ENCODE results near the gene CARHSP1. TPM values are rescaled to one million over a fixed set of nuclear protein-coding genes. Genes with fewer than 3 reads are reported as not detected.
"Not testable (repeated sequence)": the region's sequence is repeated elsewhere in the genome, so short reads cannot be mapped to it uniquely, and the experiment has no call there.

The CARHSP1 gene
- total RNA-seq = 113 and 140 TPM in 2 replicates
- 164 and 167 TPM in 2 replicates for polyA plus RNA-seq

- peak within 1 kb of the TSS; percentile 91 for H2AFZ ChIP-seq
- peak within 1 kb of the TSS; percentile 87 for H3K4me2 ChIP-seq
- TF ChIP-seq EZH2phosphoT487 (IDR thresholded peaks at IDR 0.05; ENCODE audit: low read depth, severe bottlenecking, unreplicated experiment) (no peak), EZH2 (IDR thresholded peaks at IDR 0.05; ENCODE audit: borderline replicate concordance) (no peak)
- TF ChIP-seq, protein P1, sequence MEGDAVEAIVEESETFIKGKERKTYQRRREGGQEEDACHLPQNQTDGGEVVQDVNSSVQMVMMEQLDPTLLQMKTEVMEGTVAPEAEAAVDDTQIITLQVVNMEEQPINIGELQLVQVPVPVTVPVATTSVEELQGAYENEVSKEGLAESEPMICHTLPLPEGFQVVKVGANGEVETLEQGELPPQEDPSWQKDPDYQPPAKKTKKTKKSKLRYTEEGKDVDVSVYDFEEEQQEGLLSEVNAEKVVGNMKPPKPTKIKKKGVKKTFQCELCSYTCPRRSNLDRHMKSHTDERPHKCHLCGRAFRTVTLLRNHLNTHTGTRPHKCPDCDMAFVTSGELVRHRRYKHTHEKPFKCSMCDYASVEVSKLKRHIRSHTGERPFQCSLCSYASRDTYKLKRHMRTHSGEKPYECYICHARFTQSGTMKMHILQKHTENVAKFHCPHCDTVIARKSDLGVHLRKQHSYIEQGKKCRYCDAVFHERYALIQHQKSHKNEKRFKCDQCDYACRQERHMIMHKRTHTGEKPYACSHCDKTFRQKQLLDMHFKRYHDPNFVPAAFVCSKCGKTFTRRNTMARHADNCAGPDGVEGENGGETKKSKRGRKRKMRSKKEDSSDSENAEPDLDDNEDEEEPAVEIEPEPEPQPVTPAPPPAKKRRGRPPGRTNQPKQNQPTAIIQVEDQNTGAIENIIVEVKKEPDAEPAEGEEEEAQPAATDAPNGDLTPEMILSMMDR (IDR thresholded peaks at IDR 0.05; ENCODE audit: poor library complexity) = no peak
- peaks cover 43% of the 10 kb centered on the region for H3K4me1 ChIP-seq (ENCODE audit: insufficient read depth)
- no peaks in the 10 kb centered on the region for H3K9me3 ChIP-seq (ENCODE audit: low read depth)
- peak within 1 kb of the TSS; percentile 96 for H3K27ac ChIP-seq
- 1% methylated on average over 31 of the region's 83 CpGs for WGBS (ENCODE audit: low lambda C conversion rate, missing lambda C conversion rate)
- H3K27me3 ChIP-seq = no peaks in the 10 kb centered on the region
- H3K9me2 ChIP-seq (replicated peaks; ENCODE audit: insufficient read depth) = no peaks in the 10 kb centered on the region
- peak; percentile 96 for DNase-seq (ENCODE audit: low spot score)
- no peaks in the 10 kb centered on the region for H3K36me3 ChIP-seq (replicated peaks; ENCODE audit: insufficient read depth, low read depth)
- H4K20me1 ChIP-seq (ENCODE audit: insufficient read depth, poor library complexity, severe bottlenecking) = peaks cover 24% of the 10 kb centered on the region
- H3K79me2 ChIP-seq = peaks cover 51% of the 10 kb centered on the region
- peak within 1 kb of the TSS; percentile 100 for H3K4me3 ChIP-seq
Measured at GRCh38 chr16:8868416-8869211, at the start of gene CARHSP1. TSS of gene CARHSP1 (minus strand) at chr16:8869006. CDS start at chr16:8859328, 9,678 bp downstream.

- H3K4me1 ChIP-seq (ENCODE audit: insufficient read depth); H3K9me2 ChIP-seq (replicated peaks; ENCODE audit: insufficient read depth); H3K9me3 ChIP-seq (ENCODE audit: low read depth); H3K36me3 ChIP-seq (replicated peaks; ENCODE audit: insufficient read depth, low read depth); H3K27ac ChIP-seq; H3K27me3 ChIP-seq; H4K20me1 ChIP-seq (ENCODE audit: insufficient read depth, poor library complexity, severe bottlenecking); H3K4me3 ChIP-seq; H3K4me2 ChIP-seq; H2AFZ ChIP-seq; DNase-seq (ENCODE audit: low spot score): not testable (repeated sequence)
- WGBS (ENCODE audit: low lambda C conversion rate, missing lambda C conversion rate) = 96% methylated on average over 10 of the region's 10 CpGs
- peaks cover 63% of the 10 kb centered on the region for H3K79me2 ChIP-seq
Measured at GRCh38 chr16:8917336-8917735, 48.5 kb upstream of the CARHSP1 start.

GRCh38 chr16:8916541-8917225 lies 47.9 kb upstream of the CARHSP1 start:
- H4K20me1 ChIP-seq (ENCODE audit: insufficient read depth, poor library complexity, severe bottlenecking) = peaks cover 6% of the 10 kb centered on the region
- DNase-seq (ENCODE audit: low spot score) = no peak
- H3K36me3 ChIP-seq (replicated peaks; ENCODE audit: insufficient read depth, low read depth) = peaks cover 6% of the 10 kb centered on the region
- no peaks in the 10 kb centered on the region for H3K9me3 ChIP-seq (ENCODE audit: low read depth)
- H3K4me1 ChIP-seq (ENCODE audit: insufficient read depth) = peaks cover 4% of the 10 kb centered on the region
- no peak overlapping the region for H3K4me3 ChIP-seq
- no peak overlapping the region for H3K27ac ChIP-seq
- peaks cover 57% of the 10 kb centered on the region for H3K79me2 ChIP-seq
- H2AFZ ChIP-seq = no peak overlapping the region
- no peak for TF ChIP-seq EZH2phosphoT487 (IDR thresholded peaks at IDR 0.05; ENCODE audit: low read depth, severe bottlenecking, unreplicated experiment)
- TF ChIP-seq, protein P1 (IDR thresholded peaks at IDR 0.05; ENCODE audit: poor library complexity) = no peak
- TF ChIP-seq EZH2 (IDR thresholded peaks at IDR 0.05; ENCODE audit: borderline replicate concordance) = no peak
- no peaks in the 10 kb centered on the region for H3K9me2 ChIP-seq (replicated peaks; ENCODE audit: insufficient read depth)
- no peak overlapping the region for H3K4me2 ChIP-seq
- WGBS (ENCODE audit: low lambda C conversion rate, missing lambda C conversion rate) = 95% methylated on average over 5 of the region's 5 CpGs
- no peaks in the 10 kb centered on the region for H3K27me3 ChIP-seq

DNA sequence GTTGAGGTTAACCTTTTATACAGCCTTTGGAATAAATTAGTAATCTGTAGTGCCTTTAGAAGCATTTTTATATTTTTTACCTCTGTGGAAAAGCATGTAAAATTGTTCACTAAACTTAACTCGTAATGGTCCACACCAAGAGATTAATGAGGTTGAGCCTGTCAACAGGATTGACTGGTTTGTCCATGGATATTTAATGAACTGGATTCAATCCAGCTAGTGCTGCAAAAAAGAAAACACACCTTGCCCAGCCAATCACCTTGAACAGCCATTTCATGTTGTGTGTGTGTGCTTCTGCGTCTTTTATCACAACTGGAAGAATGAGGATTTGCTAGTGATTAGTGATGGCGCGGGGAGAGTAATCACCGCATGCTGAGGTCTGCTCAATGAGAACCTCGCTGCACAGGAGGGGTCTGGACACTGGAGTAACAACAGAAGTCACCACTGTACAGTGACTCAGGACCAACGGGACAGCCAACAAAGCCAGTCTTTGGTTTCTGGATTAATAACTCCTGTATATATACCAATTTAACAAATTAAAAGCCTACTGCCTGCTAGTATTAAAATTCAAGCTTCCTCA lies 47.0 kb upstream of the CARHSP1 start:
- Histone ChIP-seq H3K4me1 (ENCODE audit: insufficient read depth) (peaks cover 11% of the 10 kb centered on the region), H4K20me1 (ENCODE audit: insufficient read depth, poor library complexity, severe bottlenecking) (peaks cover 13% of the 10 kb centered on the region), H3K4me2 (no peak overlapping the region), H3K27me3 (no peaks in the 10 kb centered on the region), H3K4me3 (no peak overlapping the region), H3K9me3 (ENCODE audit: low read depth) (no peaks in the 10 kb centered on the region), H3K36me3 (replicated peaks; ENCODE audit: insufficient read depth, low read depth) (peaks cover 6% of the 10 kb centered on the region), H3K9me2 (replicated peaks; ENCODE audit: insufficient read depth) (no peaks in the 10 kb centered on the region), H3K79me2 (peaks cover 49% of the 10 kb centered on the region), H2AFZ (no peak overlapping the region), H3K27ac (no peak overlapping the region)
- no peak for TF ChIP-seq EZH2phosphoT487 (IDR thresholded peaks at IDR 0.05; ENCODE audit: low read depth, severe bottlenecking, unreplicated experiment)
- TF ChIP-seq, protein P1 (IDR thresholded peaks at IDR 0.05; ENCODE audit: poor library complexity) = no peak
- no peak for TF ChIP-seq EZH2 (IDR thresholded peaks at IDR 0.05; ENCODE audit: borderline replicate concordance)
- DNase-seq (ENCODE audit: low spot score) = no peak
- WGBS (ENCODE audit: low lambda C conversion rate, missing lambda C conversion rate) = 95% methylated on average over 7 of the region's 7 CpGs
